Activated B cell treated with CpG ODN at 0.5 μM for 24 hours (primary cell): ENCODE data around the gene LYRM4. TPM values are rescaled to one million over a fixed set of nuclear protein-coding genes. Genes with fewer than 3 reads are reported as not detected.

ENCODE experiments used
- ATAC-seq: fragments of 200-7000 bp; cut with Tn5 transposase; one replicate; pipeline ENCODE4 v1.10.0; 2021; ENCODE audit warnings: low read depth, mild to moderate bottlenecking, moderate library complexity
- CTCF ChIA-PET: fragments of 350-600 bp; sonication (Branson Sonifier 250); formaldehyde crosslinking; loops from one replicate; lab custom pipeline; 2021; ENCODE audit warnings: antibody characterized with exemption; lab: Charles Lee
- POLR2A ChIA-PET: fragments of 350-600 bp; sonication (Branson Sonifier 250); formaldehyde crosslinking; loops from one replicate; lab custom pipeline; 2021; ENCODE audit warnings: antibody characterized with exemption; lab: Charles Lee
- DNase-seq: peaks from one replicate; pipeline ENCODE4 v3.0.0; 2022
- H3K27ac Mint-ChIP-seq: one replicate; pipeline ENCODE4 v1.8.0; 2020; ENCODE audit warnings: mixed read lengths
- H3K27me3 Mint-ChIP-seq: one replicate; pipeline ENCODE4 v1.8.0; 2021; ENCODE audit warnings: mixed read lengths
- H3K36me3 Mint-ChIP-seq: one replicate; pipeline ENCODE4 v1.8.0; 2021; ENCODE audit warnings: low read depth, mixed read lengths
- H3K4me1 Mint-ChIP-seq: one replicate; pipeline ENCODE4 v1.8.0; 2021; ENCODE audit warnings: mixed read lengths
- H3K4me3 Mint-ChIP-seq: one replicate; pipeline ENCODE4 v1.8.0; 2020; ENCODE audit warnings: mild to moderate bottlenecking, mixed read lengths
- H3K9me3 Mint-ChIP-seq: one replicate; pipeline ENCODE4 v1.8.0; 2020; ENCODE audit warnings: mixed read lengths
- CTCF ChIP-seq: fragments of 200-600 bp; IDR thresholded peaks from one replicate; pipeline ENCODE4 v1.8.0; 2022; ENCODE audit warnings: antibody characterized with exemption, mild to moderate bottlenecking
- intact Hi-C: fragments of 100-400 bp; cut with micrococcal nuclease; formaldehyde crosslinking; loops from one replicate; pipeline ENCODE4 v1.15.1; 2024
- total RNA-seq: library from RNA; stranded (reverse); gene quantifications from 2 replicates; pipeline ENCODE4 v1.2.3, GENCODE V29; 2022

Gene LYRM4
- total RNA-seq, 1 donor from 2014 or later: 51.2 TPM

- intact Hi-C loops: loop anchor here (10.0 kb wide), 1 partner anchor 588 kb away; no protein-coding TSS in a partner anchor
- Mint-ChIP-seq H3K9me3 (no peaks in the 10 kb centered on the region), H3K27me3 (no peaks in the 10 kb centered on the region), H3K36me3 (no peaks in the 10 kb centered on the region), H3K4me3 (no peak overlapping the region), H3K27ac (no peak overlapping the region), H3K4me1 (peaks cover 62% of the 10 kb centered on the region)
- POLR2A ChIA-PET: no interaction called here
- ATAC-seq (no peak), DNase-seq (no peak)
- TF ChIP-seq CTCF: no peak
- CTCF ChIA-PET: no interaction called here
Observed at GRCh38 chr6:5136851-5137250, 123.9 kb downstream of the LYRM4 start.

GRCh38 chr6:5135788-5136376, 124.9 kb downstream of the LYRM4 start:
- Mint-ChIP-seq H3K4me1 (peaks cover 59% of the 10 kb centered on the region), H3K27ac (no peak overlapping the region)
- CTCF ChIA-PET: no interaction called here

GRCh38 chr6:5133943-5134342, 126.8 kb downstream of the LYRM4 start:
- no peaks in the 10 kb centered on the region for H3K9me3 Mint-ChIP-seq
- ATAC-seq: no peak
- H3K36me3 Mint-ChIP-seq: no peaks in the 10 kb centered on the region
- CTCF ChIA-PET: interaction anchor here (2.9 kb wide), 1 partner anchor 10 kb away, joined by 12 read pairs; no protein-coding TSS in a partner anchor
- POLR2A ChIA-PET: no interaction called here
- intact Hi-C loops: loop anchor here (2.0 to 10.0 kb wide), 2 partner anchors 39 to 591 kb away; no protein-coding TSS in a partner anchor
- no peak for DNase-seq
- peaks cover 43% of the 10 kb centered on the region for H3K4me1 Mint-ChIP-seq
- no peak for TF ChIP-seq CTCF
- H3K27ac Mint-ChIP-seq: no peak overlapping the region
- H3K27me3 Mint-ChIP-seq: no peaks in the 10 kb centered on the region
- H3K4me3 Mint-ChIP-seq: no peak overlapping the region

More at GRCh38 chr6:5135788-5136376, 124.9 kb downstream of the LYRM4 start:
- peak; percentile 52 for TF ChIP-seq CTCF
- no peak overlapping the region for H3K4me3 Mint-ChIP-seq
- no peaks in the 10 kb centered on the region for H3K9me3 Mint-ChIP-seq
- intact Hi-C loops: loop anchor here (10.0 kb wide), 1 partner anchor 589 kb away; no protein-coding TSS in a partner anchor
- no peaks in the 10 kb centered on the region for H3K36me3 Mint-ChIP-seq
- POLR2A ChIA-PET: no interaction called here
- ATAC-seq (peak; percentile 27), DNase-seq (no peak)
- H3K27me3 Mint-ChIP-seq: no peaks in the 10 kb centered on the region

- H3K27me3 Mint-ChIP-seq: no peaks in the 10 kb centered on the region
- peak overlapping the region; percentile 80 for H3K27ac Mint-ChIP-seq
- ChIA-PET POLR2A (interaction anchor here (0.6 to 1.8 kb wide), 2 partner anchors 11 to 1706 kb away, joined by 3 to 4 read pairs; no protein-coding TSS in a partner anchor), CTCF (interaction anchor here (1.6 to 2.9 kb wide), 2 partner anchors 11 to 171 kb away, joined by 7 to 12 read pairs; no protein-coding TSS in a partner anchor)
- DNase-seq (peak; percentile 37), ATAC-seq (peak; percentile 92)
- H3K9me3 Mint-ChIP-seq: no peaks in the 10 kb centered on the region
- peak overlapping the region; percentile 69 for H3K4me3 Mint-ChIP-seq
- peaks cover 48% of the 10 kb centered on the region for H3K4me1 Mint-ChIP-seq
- intact Hi-C loops: loop anchor here (2.0 to 10.0 kb wide), 2 partner anchors 38 to 592 kb away; no protein-coding TSS in a partner anchor
- no peaks in the 10 kb centered on the region for H3K36me3 Mint-ChIP-seq
- TF ChIP-seq CTCF: no peak
Observed at GRCh38 chr6:5132731-5133130, 128.0 kb downstream of the LYRM4 start.

- ChIA-PET CTCF (no interaction called here), POLR2A (no interaction called here)
- Mint-ChIP-seq H3K4me3 (no peak overlapping the region), H3K27me3 (no peaks in the 10 kb centered on the region), H3K27ac (no peak overlapping the region), H3K9me3 (no peaks in the 10 kb centered on the region), H3K36me3 (no peaks in the 10 kb centered on the region), H3K4me1 (peaks cover 32% of the 10 kb centered on the region)
- ATAC-seq (no peak), DNase-seq (no peak)
- TF ChIP-seq CTCF: no peak
- intact Hi-C loops: loop anchor here (10.0 kb wide), 1 partner anchor 594 kb away; no protein-coding TSS in a partner anchor
Observed at GRCh38 chr6:5130135-5130866, 130.4 kb downstream of the LYRM4 start.
